Stomach (tissue), 9 donors: Measurements from ENCODE around the gene AKAP6. TPM values are rescaled to one million over a fixed set of nuclear protein-coding genes. Genes with fewer than 3 reads are reported as not detected.
A peak's percentile ranks its signal among the peaks of the same experiment; 100 is the strongest.

Experiments
- DNase-seq, 2 donors: peaks; one replicate each; pipeline versions ENCODE4 v3.0.0 to v3.0.0-alpha.2; 2013 to 2019
- H3K27ac ChIP-seq, 5 donors: fragments of 200-600 bp in 4 of 5; sonication (generic) in 4 of 5; one replicate each; pipeline ENCODE4 v1.5.1; 2013 to 2019; ENCODE audit warnings: mild to moderate bottlenecking in 1 of 5, moderate library complexity in 1 of 5
- H3K27me3 ChIP-seq, 3 donors: fragments of 200-600 bp; sonication (generic); one replicate each; pipeline ENCODE4 v1.5.1; 2017 to 2019; ENCODE audit warnings: mixed run types in 1 of 3
- H3K36me3 ChIP-seq, 4 donors: fragments of 200-600 bp; sonication (generic); 1 replicate in 3 of 4; 2 replicates in 1 of 4; pipeline ENCODE4 v1.5.1; 2016 to 2019
- H3K4me1 ChIP-seq, 4 donors: fragments of 200-600 bp; sonication (generic); one replicate each; pipeline ENCODE4 v1.5.1; 2016 to 2019
- H3K4me3 ChIP-seq, 4 donors: fragments of 200-600 bp; sonication (generic) in 3 of 4; one replicate each; pipeline ENCODE4 v1.5.1; 2016 to 2019; ENCODE audit warnings: mild to moderate bottlenecking in 1 of 4
- H3K9me3 ChIP-seq, 4 donors: fragments of 200-600 bp; sonication (generic); one replicate each; pipeline ENCODE4 v1.5.1; 2016 to 2019
- EP300 ChIP-seq: sonication (generic); formaldehyde crosslinking; IDR thresholded peaks from one replicate; pipeline ENCODE4 v1.6.1; 2017; ENCODE audit warnings: antibody characterized with exemption
- POLR2A ChIP-seq, 4 donors: fragments of 450-650 bp; IDR thresholded peaks; one replicate each; pipeline ENCODE4 v1.6.1; 2016; ENCODE audit warnings: antibody characterized with exemption in 4 of 4, control low read depth in 2 of 4, mild to moderate bottlenecking in 1 of 4, moderate library complexity in 1 of 4
- POLR2AphosphoS5 ChIP-seq, 3 donors: sonication (generic); formaldehyde crosslinking; IDR thresholded peaks; one replicate each; pipeline ENCODE4 v1.6.1; 2016; ENCODE audit warnings: antibody characterized with exemption in 3 of 3
- WGBS, 5 donors: extraction: QIAGEN DNeasy Blood & Tissue Kit in 3 of 5; methylation state at CpG; one replicate each; pipeline versions ENCODE4 v1.1.5 to v1.1.7; 2013 to 2018; 5-methylcytosine and 5-hydroxymethylcytosine counted together
- intact Hi-C: fragments of 100-400 bp; cut with DNase I; formaldehyde crosslinking; loops from one replicate; pipeline ENCODE4 v1.15.1; 2023; ENCODE audit warnings: low total_unique reads
- polyA plus RNA-seq, 3 donors: library from polyadenylated mRNA; stranded (reverse); fragments of 200-250 nt; gene quantifications; one replicate each; pipeline ENCODE4 v1.2.3, GENCODE V29; 2013
- total RNA-seq, 5 donors: library from RNA; depleted of rRNA; stranded (reverse); fragments of >200 nt; gene quantifications; one replicate each; pipeline versions ENCODE4 v1.1.0 to v1.2.3, GENCODE V29; 2014 to 2016
- TF ChIP-seq, protein P1 (sequence below), 7 experiments: fragments of 450-650 bp in 4 of 7; fragments of 200-600 bp in 3 of 7; sonication (generic) in 3 of 7; IDR thresholded peaks; one replicate each; pipeline ENCODE4 v1.5.1; 2016 to 2019; ENCODE audit warnings: antibody characterized with exemption in 7 of 7, control low read depth in 2 of 7, mild to moderate bottlenecking in 1 of 7
- donor health status: healthy with polysubstance abuse.
- donor health status: Bipolar disorder and iron deficiency.
- donor health status: healthy.

The AKAP6 gene
- total and polyA plus RNA-seq, 8 donors, result 0.15 to 132 (median 3.3) TPM

DNA sequence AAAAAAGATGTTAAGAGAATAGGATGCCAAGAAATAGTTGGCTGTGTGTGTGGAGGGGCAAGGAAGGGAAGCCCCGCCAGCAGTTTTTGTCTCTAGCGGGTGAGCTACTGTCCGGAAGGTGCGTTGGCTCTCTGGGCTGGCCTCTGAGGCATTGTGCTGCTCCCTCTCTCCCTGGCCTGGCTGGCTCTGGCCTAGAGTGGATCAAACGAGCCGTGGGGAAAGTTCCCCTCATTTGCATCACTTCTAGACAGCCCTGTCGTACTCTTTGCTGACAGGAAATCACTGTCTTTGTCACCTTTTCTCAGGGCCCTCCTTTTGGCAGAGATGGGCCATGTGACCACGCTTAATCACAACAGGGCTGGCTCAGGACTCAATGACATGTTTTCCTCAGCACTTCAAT is 373.5 kb downstream of the AKAP6 start:
- WGBS, 5 donors, result 34 to 52% (median 46%) methylated on average over 8 of the region's 8 CpGs
- Histone ChIP-seq H3K9me3 (no peaks in the 10 kb centered on the region), H3K4me3 (no peak overlapping the region), H3K27ac (peak overlapping the region in 4 of 5 donors; percentile 51 to 78 (median 62)), H3K27me3 (no peaks in the 10 kb centered on the region), H3K4me1 (peaks cover 0 to 13% (median 7%) of the 10 kb centered on the region in 4 donors), H3K36me3 (no peaks in the 10 kb centered on the region)
- intact Hi-C loops, result no loop called here
- peak in 1 of 2 donors; percentile 54 for DNase-seq
- TF ChIP-seq POLR2AphosphoS5 (IDR thresholded peaks at IDR 0.05) (no peak), EP300 (no peak), POLR2A (IDR thresholded peaks at IDR 0.05) (no peak)
- TF ChIP-seq, protein P1, sequence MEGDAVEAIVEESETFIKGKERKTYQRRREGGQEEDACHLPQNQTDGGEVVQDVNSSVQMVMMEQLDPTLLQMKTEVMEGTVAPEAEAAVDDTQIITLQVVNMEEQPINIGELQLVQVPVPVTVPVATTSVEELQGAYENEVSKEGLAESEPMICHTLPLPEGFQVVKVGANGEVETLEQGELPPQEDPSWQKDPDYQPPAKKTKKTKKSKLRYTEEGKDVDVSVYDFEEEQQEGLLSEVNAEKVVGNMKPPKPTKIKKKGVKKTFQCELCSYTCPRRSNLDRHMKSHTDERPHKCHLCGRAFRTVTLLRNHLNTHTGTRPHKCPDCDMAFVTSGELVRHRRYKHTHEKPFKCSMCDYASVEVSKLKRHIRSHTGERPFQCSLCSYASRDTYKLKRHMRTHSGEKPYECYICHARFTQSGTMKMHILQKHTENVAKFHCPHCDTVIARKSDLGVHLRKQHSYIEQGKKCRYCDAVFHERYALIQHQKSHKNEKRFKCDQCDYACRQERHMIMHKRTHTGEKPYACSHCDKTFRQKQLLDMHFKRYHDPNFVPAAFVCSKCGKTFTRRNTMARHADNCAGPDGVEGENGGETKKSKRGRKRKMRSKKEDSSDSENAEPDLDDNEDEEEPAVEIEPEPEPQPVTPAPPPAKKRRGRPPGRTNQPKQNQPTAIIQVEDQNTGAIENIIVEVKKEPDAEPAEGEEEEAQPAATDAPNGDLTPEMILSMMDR (IDR thresholded peaks at IDR 0.05), result no peak

DNA sequence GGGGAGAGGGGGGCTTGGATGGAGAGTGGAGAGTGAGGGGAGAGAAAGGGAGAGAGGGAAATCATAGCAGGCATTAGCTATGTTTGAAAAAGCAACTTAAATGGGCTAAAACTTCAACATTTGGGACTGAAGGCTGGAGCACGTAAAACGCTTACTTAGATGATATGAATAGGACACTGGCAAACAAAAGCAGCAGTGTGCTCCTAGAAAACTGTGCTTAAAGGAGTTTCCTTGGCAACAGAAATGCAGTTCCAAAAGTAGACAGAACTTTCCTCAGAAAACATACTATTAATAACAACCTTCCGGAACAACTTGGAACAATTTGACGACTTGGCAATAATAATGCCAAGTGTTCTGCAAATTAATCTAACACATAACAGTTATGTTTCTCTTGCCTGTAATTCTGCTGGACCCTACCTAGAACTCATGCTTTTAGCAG is 374.1 kb downstream of the AKAP6 start:
- Histone ChIP-seq H3K9me3 (no peaks in the 10 kb centered on the region), H3K27ac (peak overlapping the region in 4 of 5 donors; percentile 51 to 78 (median 62)), H3K27me3 (no peaks in the 10 kb centered on the region), H3K36me3 (no peaks in the 10 kb centered on the region), H3K4me1 (peaks cover 0 to 14% (median 10%) of the 10 kb centered on the region in 4 donors), H3K4me3 (no peak overlapping the region)
- peak in 1 of 2 donors; percentile 75 for DNase-seq
- peak in 1 of 3 donors; percentile 63 for TF ChIP-seq POLR2AphosphoS5 (IDR thresholded peaks at IDR 0.05)
- TF ChIP-seq POLR2A (IDR thresholded peaks at IDR 0.05), result no peak
- whole genome bisulfite sequencing, 5 donors, result 54 to 76% (median 59%) methylated on average over 4 of the region's 4 CpGs
- intact Hi-C loops, result no loop called here

DNA sequence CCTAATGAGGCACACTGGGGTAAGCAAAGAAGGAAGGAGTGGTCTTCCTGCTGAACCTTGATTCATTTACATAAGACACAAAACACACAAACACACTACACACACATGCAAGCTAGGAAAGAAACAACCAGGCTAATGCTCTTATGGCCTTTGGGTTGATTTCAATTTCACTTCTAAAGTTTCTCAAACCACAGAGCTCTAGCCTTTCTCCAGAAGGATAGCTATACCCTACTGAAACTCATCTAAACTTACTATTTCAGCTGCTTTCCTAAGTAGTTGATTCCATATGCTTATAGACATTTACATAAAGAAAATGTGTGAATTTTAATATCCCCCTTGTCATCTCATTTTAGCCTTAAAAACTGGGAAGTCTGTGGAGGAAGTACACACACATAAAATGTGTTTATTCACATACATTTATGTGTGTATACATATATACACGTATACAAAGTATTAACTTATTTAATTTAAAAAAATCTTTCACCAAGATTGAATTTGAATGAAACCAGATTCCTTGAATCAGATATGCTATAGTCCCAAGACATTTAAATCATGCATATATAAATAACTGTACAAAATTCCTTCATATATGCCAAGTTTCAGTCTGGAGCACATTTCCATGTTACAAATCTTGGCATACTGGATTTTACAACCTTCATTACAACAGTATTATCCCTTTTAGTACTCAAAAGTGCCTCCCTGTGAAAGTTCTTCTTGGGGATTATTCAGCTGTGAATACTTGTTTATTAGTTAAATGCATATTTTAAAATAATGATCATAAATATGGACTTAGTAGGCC is 377.8 kb downstream of the AKAP6 start:
- no peak overlapping the region for H3K4me3 ChIP-seq
- DNase-seq, result no peak
- H3K27ac ChIP-seq, result no peak overlapping the region
- H3K4me1 ChIP-seq, result peaks cover 3 to 43% (median 20%) of the 10 kb centered on the region in 4 donors
- intact Hi-C loops, result no loop called here
- no peaks in the 10 kb centered on the region for H3K36me3 ChIP-seq
- H3K27me3 ChIP-seq, result no peaks in the 10 kb centered on the region
- TF ChIP-seq POLR2AphosphoS5 (IDR thresholded peaks at IDR 0.05), result no peak
- TF ChIP-seq POLR2A (IDR thresholded peaks at IDR 0.05), result no peak
- no peak for TF ChIP-seq EP300
- TF ChIP-seq, protein P1 (IDR thresholded peaks at IDR 0.05), result no peak
- no peaks in the 10 kb centered on the region for H3K9me3 ChIP-seq
- whole genome bisulfite sequencing, 5 donors, result 73 to 88% (median 76%) methylated on average over 1 of the region's 1 CpG

DNA sequence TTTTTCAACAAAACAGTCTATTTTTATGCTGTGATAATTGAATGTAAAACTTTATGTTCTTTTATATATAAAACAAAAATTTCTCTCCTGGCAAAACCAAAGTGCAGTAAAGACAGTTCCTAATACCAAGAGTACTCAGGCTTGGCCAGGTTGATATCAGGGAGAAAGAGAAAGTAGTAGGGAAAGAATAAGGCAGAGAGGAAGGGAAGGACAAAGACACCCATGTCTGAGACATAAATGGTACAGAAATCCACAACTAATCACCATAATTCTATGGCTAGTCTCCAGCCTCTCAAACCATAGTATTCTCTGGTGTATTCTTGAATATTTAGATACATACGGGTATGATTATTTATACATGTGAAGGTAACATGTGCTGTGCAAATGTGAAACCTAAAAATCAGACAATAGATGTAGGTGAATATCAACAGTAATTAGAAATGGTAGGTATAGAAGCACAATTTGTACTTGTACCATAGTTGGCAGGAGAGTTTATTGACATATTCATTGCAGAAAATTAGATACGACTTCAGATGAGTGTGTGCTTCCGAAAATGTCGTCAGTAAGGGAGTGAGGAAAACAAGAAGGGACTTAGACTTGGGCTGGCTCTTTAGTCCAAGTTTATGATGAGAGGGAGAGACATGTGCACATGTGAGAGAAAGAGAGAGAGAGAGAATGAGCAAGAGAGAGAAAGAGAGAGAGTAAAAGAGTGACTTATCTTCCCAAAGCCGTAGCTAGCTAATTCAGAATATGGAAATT is 378.8 kb downstream of the AKAP6 start:
- intact Hi-C loops, result no loop called here
- Histone ChIP-seq H3K4me3 (no peak overlapping the region), H3K27ac (peak overlapping the region in 2 of 5 donors; percentile 32 to 62), H3K9me3 (no peaks in the 10 kb centered on the region), H3K36me3 (no peaks in the 10 kb centered on the region), H3K4me1 (peaks cover 1 to 36% (median 16%) of the 10 kb centered on the region in 4 donors), H3K27me3 (no peaks in the 10 kb centered on the region)
- no peak for TF ChIP-seq EP300
- no peak for TF ChIP-seq POLR2AphosphoS5 (IDR thresholded peaks at IDR 0.05)
- TF ChIP-seq, protein P1 (IDR thresholded peaks at IDR 0.05), result no peak
- TF ChIP-seq POLR2A (IDR thresholded peaks at IDR 0.05), result no peak
- WGBS, 5 donors, result 63 to 85% (median 73%) methylated on average over 5 of the region's 5 CpGs
- no peak for DNase-seq
